Tongue (tissue), 2 donors: ENCODE data around the gene RSBN1. TPM values are rescaled to one million over a fixed set of nuclear protein-coding genes. Genes with fewer than 3 reads are reported as not detected.

Experiments used
- DNase-seq: peaks from one replicate; pipeline ENCODE4 v3.0.0-alpha.2; 2015
- total RNA-seq: library from RNA; depleted of rRNA; stranded (reverse); fragments of >200 nt; gene quantifications from one replicate; pipeline ENCODE4 v1.2.3, GENCODE V29; 2014

The RSBN1 gene
- total RNA-seq, 1 donor from 2014 or later, result 27.8 TPM

GRCh38 chr1:113812661-113813135, 422 bp upstream of the RSBN1 start:
- DNase-seq, result peak; percentile 68

GRCh38 chr1:113811156-113811887, 954 bp downstream of the RSBN1 start:
- peak; percentile 54 for DNase-seq

- no peak for DNase-seq
These were observed 2.3 kb downstream of the RSBN1 start for GRCh38 chr1:113809670-113810602.

GRCh38 chr1:113808450-113809195, 3.7 kb downstream of the RSBN1 start:
- DNase-seq, result no peak

GRCh38 chr1:113805639-113806038, 6.6 kb downstream of the RSBN1 start:
- no peak for DNase-seq

- DNase-seq, result no peak
These were observed 7.1 kb downstream of the RSBN1 start for GRCh38 chr1:113805256-113805531.

GRCh38 chr1:113804421-113805255, 7.6 kb downstream of the RSBN1 start:
- DNase-seq, result no peak

GRCh38 chr1:113802367-113803007, 9.8 kb downstream of the RSBN1 start:
- no peak for DNase-seq

GRCh38 chr1:113800487-113800886, 11.8 kb downstream of the RSBN1 start:
- DNase-seq, result no peak

- no peak for DNase-seq
These were observed 14.8 kb downstream of the RSBN1 start for GRCh38 chr1:113797472-113797871.

GRCh38 chr1:113793878-113794834, 18.1 kb downstream of the RSBN1 start:
- peak; percentile 20 for DNase-seq

GRCh38 chr1:113792986-113793385, 19.3 kb downstream of the RSBN1 start:
- no peak for DNase-seq

- DNase-seq, result no peak
These were observed 19.8 kb downstream of the RSBN1 start for GRCh38 chr1:113792471-113792870.

GRCh38 chr1:113788802-113789201, 23.5 kb downstream of the RSBN1 start:
- no peak for DNase-seq

- no peak for DNase-seq
These were observed 24.6 kb downstream of the RSBN1 start for GRCh38 chr1:113787663-113788062.

- DNase-seq, result no peak
These were observed 26.2 kb downstream of the RSBN1 start for GRCh38 chr1:113786069-113786468.

- DNase-seq, result no peak
These were observed 28.0 kb downstream of the RSBN1 start for GRCh38 chr1:113784104-113784779.

- peak; percentile 50 for DNase-seq
These were observed 28.8 kb downstream of the RSBN1 start for GRCh38 chr1:113783254-113784103.
